NCI-H2196 (cell line): Measurements from ENCODE around the gene CTBS.
"Not testable (repeated sequence)": the region's sequence is repeated elsewhere in the genome, so short reads cannot be mapped to it uniquely, and the experiment has no call there.

Source experiments
- DNase-seq: peaks from one replicate; lab custom pipeline; 2025; ENCODE audit not compliant: unreplicated experiment; lab: John Stamatoyannopoulos, UW

Gene CTBS

GRCh38 chr1:84585803-84586202, 11.6 kb upstream of the CTBS start:
- DNase-seq: no peak

- no peak for DNase-seq
Measured at GRCh38 chr1:84584126-84584525, 9.9 kb upstream of the CTBS start.

DNA sequence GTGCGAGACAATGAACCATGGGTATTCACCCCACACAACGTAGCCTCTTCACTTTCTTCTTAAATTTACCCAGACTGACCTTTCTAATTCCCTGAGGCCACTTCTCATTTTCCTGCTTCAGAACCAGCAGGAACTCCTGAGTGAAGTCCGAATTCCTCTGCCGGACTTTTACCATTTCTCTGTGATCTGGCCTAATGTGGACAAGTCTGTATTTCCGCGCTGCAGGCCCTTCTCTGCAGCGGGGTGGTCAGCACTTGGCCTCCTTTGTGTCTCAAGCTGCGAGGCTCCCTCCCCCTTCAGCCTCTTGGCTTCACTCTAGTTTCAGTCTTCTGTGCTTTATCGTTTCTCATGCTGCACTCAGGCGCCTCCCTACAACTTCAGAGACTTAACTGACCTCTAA, 9.4 kb upstream of the CTBS start:
- no peak for DNase-seq

DNA sequence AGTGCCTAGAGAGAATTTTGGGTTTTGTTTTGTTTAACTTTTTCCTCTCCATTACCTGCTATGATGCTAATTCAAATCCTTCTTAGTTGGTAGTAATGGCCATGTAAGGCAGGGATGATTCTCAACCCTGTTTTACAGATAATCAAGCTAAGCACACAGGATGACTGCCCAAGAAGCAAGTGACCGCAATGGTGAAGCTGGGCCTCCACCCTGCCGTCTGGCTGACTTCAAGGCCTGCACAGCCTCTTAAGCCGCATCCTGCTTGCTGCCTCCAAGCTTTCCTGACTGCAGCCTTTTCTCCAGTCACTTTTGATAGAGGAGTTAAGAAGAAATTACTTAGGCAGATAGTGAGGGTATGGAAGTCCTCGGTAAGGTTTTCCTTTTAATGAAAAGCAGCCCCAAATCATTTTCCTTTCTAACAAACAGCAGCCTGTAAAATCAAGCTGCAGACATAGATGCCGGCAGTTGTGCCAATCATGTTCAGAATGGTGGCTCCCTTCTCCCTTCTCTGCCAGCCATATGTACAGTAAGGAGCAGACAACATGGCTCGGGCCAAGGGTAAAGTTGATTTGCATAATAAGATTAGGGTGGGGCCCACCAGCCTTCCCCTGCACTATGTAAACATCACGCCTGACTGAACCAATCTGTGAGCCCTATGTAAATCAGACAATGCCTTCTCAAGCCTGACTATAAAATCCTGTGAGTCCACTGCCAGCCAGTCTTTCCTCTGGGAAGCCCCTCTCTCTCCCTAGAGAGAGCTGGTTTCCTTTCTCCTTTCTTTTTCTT, 8.8 kb upstream of the CTBS start:
- DNase-seq: no peak

DNA sequence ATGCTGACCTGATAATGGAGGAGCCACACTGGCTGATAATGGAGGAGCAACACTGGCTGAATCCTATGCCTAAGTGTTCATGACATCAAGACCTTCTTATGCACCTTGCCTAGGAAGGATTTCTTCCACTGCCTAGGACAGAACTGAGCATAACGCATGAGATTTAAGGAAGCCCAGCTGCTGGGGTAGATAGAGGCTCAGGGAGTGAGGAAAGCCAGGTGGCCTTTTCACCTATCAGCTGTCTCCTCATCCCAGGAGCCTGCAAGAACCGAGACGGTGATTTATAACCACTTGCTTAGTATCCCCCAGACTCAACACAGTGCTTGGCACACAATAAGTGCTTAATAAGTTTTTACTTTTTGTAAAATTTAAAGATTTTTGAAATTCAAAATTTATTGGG, 7.4 kb upstream of the CTBS start:
- no peak for DNase-seq

DNA sequence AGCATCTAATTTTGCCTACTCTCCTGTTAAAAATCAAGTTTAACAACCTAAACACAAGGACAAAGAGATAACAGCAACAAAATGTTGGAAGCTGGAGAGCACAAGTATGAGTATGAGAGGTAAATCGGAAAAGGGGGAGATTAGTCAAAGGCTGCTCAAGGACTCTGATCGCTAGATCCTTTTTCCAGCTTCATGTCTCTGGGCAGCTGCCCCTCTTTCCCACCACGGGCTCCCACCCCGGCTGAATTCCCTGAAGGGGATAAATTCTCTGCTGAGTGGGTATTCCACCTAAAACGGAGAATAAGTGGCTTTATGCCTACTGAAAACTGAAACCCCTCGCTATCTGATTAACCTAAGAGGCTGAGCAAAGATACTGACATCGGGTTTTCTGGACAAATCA, 696 bp upstream of the CTBS start:
- DNase-seq: no peak

DNA sequence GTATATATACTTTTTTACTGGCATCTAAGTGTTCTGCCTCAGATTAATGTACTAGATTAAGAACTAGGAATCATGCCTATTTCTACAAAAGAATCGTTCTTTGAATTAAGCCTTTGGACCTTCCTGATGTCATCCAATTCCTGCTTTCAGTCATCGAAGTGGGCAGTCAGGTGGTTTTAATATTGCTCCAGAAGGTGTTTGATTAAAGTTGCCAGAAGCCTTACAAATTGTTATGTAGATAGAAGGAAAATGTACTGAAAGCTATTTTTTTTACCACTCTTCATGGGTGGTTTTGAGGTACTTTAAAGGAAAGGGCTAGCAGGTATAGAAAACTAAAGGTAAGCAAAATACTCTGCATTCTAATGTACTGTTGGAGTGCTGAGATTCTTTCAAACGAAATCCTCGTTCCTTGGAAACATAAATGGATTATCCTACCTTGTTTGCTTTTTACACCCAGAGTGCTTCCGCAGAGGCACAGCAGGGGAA, 716 bp downstream of the CTBS start:
- no peak for DNase-seq

GRCh38 chr1:84571150-84571535, 3.1 kb downstream of the CTBS start:
- DNase-seq: no peak

- DNase-seq: no peak
Measured at GRCh38 chr1:84570436-84571149, 3.6 kb downstream of the CTBS start.

GRCh38 chr1:84569216-84569615, 5.0 kb downstream of the CTBS start:
- DNase-seq: no peak

GRCh38 chr1:84550826-84551225, 23.4 kb downstream of the CTBS start:
- DNase-seq: no peak

DNA sequence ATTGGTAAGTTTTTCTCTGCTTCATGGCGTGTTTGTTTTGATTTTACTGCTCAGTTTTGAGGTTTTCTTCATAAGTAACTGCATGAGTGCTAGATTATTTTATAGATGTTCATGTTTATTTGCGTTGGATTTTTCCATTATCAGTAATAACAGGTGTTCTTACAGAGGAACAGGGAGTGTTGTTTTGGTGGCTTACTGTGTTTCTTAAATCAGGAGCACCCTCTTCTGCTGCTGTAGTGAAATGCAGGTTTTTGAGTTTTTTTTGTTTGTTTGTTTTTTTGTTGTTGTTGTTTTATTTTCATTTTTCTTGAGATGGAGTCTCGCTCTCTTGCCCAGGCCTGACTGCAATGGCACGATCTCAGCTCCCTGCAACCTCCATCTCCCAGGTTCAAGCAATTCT, 32.6 kb downstream of the CTBS start:
- DNase-seq: no peak

DNA sequence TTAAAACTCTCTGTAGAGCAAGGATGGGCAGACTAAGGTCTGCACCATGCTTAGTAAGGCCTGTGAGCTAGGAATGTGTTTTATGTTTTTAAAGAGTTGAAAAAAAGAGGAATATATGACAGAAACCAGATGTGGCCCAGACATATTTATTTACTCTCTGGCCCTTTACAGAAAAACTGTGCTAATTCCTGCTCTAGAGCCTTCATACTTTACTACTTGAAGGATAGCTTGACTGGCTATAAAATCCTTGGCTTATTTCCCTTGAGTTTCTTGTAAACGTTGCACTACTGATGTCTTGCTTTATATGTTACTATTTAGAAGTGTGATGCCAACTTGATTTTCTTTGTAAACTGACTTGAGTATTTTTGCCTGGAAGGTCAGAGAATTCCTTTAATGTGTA, 33.5 kb downstream of the CTBS start:
- DNase-seq: no peak

DNA sequence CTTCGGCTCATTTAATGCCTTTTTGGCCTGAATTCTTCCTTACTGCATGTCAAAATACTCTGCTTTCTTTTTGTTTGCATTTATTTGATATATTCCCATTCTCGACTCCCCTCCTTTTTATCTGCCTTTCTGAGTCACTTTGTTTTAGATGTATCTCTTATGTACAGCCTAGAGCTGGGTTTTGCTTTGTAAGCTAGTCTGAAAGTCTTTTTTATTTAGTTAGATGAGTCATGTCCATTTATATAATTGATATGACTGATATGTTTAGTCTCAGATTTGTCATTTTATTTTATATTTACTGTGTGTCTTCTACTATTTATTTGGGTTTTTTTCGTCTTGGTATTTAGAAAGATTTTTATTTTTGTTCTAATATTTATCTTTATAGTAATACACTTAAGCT, 34.3 kb downstream of the CTBS start:
- no peak for DNase-seq

DNA sequence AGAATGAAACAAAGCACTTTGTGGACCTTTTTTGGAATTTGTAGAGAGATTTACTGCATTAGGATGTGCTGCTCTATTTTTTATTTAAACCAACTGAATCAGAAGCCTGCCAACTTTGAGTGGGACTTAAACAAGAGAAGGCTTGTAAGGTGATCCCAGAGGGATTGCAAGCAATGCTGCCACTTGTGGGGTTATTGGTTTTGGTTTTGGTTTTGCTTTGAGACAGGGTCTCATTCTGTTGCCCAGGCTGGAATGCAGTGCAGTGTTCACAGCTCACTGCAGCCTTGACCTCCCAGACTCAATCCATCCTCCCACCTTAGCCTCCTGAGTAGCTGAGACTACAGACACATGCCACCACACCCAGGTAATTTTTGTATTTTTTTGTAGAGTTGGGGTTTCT, 35.6 kb downstream of the CTBS start:
- DNase-seq: no peak

DNA sequence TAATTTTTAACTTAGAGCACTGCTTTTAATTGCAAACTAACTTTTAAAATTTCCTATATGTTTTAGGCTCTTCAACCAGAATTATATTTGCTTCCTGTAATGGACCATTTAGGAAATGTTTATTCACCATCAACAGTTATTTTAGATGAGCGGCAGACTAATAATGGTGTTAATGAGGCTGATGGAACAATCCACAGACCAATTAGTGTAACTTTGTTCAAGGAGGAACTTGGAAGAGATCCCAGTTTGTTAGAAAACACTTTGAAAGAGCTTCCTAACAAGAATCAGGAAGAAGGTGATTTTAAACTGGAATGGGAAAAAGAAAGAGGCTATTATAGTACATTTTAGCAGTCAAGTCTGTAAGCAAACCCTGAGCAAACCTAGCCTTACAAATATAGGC, 48.5 kb downstream of the CTBS start:
- no peak for DNase-seq

DNA sequence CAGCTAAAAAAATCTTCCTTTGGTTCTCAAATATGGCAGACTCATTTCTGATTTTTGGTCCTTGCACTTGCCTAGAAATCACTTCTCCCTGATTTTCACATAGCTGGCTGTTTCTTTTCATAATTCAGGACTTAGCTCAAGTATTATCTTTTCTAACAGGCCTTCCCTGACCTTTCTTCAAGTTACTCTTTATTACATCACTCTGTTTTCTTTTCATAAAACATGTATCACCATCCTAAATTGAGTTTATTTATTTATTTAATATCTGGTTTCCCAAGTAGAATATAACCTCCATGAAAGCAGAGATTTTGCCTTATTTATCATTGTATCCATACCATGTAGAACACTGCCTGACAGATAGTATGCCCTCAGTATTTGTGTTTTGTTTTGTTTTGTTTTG, 49.6 kb downstream of the CTBS start:
- no peak for DNase-seq

DNA sequence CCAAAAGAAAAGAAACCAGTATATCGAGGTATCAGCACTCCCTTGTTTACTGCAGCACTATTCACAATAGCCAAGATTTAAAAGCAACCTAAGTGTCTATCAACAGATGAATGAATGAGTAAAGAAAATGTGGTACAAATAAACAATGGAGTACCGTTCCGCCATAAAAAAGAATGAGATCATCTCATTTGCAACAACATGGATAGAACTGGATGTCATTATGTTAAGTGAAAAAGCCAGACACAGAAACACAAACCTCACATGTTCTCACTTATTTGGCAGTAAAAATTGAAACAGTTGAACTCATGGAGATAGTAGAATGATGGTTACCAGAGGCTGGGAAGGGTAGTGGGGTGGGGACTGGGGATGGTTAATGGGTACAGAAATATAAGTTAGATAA, 63.6 kb downstream of the CTBS start:
- no peak for DNase-seq

- no peak for DNase-seq
Measured at GRCh38 chr1:84510165-84510564, 64.1 kb downstream of the CTBS start.

- no peak for DNase-seq
Measured at GRCh38 chr1:84509029-84509428, 65.2 kb downstream of the CTBS start.

GRCh38 chr1:84508510-84508909, 65.7 kb downstream of the CTBS start:
- no peak for DNase-seq

DNA sequence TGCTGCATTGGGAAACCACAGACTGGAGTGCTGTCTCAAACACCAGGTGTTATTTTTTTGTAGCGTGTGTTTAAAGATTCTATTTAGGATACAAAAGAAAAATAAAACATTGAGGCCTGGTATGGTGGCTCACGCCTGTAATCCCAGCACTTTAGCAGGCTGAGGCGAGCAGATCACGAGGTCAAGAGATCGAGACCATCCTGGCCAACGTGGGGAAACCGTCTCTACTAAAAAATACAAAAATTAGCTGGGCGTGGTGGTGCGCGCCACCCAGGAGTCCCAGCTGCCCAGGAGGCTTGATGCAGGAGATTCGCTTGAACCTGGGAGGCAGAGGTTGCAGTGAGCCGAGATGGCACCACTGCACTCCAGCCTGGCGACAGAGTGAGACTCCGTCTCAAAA, 66.4 kb downstream of the CTBS start:
- not testable (repeated sequence) for DNase-seq
